CD4-positive, alpha-beta T cell treated with Interferon alpha-2 for 1 hour (primary cell): ENCODE measurements around the gene TXNIP.
A peak's percentile ranks its signal among the peaks of the same experiment; 100 is the strongest.

Source experiments
- DNase-seq, 2 donors: peaks; one replicate each; pipeline ENCODE4 v3.0.0-alpha.2; 2020 to 2022

The TXNIP gene

DNA sequence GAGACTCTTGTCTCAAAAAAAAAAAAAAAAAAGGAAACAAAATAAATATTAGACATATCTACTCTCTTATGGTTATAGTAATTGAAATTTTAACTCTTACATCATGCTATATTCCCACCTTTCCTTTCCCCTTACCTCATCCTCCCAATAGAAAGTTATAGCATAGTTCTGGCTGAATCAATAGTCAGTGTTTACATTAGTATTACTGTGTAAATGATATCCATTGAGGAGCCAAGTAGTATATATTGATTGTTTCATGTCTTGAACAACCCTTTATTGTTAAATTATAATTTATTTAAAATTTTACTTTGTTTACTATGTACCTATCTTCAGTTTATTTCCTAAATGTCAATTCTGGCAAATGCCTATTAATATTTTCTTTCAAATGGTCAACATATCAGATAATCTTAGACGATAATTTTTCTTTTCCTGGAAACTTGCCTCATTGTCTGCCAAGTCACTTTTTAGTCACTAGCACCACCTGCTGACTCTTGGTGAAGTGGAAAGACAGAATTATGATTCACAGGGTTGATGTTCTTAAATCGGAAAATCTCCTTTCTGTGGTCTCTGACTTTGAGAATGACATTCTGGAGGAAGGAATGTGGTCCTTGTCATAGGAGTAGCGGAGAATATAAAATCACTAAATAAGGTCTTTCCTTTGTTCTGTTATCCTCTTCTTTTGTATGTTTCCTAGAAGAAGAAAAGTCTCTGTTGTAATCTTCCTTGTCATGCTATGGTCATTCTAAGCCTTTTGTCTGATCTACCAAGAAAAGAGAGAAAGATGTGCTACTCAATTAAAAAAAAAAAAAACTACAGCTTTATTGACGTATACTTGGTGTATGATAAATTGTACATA lies 16.6 kb upstream of the TXNIP start:
- DNase-seq, result peak; percentile 64 to 84

GRCh38 chr1:146010126-146010738 lies 13.9 kb upstream of the TXNIP start:
- DNase-seq, result no peak

DNA sequence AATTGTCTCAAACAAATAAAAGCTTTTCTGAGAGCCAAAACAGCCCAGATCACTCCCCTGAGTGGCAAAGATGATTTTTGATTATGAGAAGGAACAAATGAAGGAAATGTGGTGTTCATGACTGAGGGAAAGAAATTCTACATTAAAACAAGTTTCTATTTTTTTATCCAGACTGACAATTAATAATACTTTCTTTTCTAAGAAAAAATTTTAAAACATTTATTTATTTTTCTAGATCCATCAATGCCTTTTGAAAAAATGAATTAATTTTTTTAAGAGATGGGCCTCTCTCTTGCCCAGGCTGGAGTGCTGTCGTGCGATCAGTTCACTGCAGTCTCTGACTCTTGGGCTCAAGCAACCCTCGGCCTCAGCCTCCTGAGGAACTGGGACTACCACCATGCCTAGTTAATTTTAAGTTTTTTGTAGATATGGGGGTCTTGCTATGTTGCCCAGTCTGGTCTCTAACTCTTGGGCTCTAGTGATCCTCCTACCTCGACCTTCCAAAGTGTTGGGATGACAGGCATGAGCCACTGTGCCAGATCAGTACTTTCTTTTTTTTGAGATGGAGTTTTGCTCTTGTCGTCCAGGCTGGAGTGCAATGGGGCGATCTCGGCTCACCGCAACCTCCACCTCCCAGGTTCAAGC lies 11.2 kb upstream of the TXNIP start:
- peak in 1 of 2 donors; percentile 23 for DNase-seq

DNA sequence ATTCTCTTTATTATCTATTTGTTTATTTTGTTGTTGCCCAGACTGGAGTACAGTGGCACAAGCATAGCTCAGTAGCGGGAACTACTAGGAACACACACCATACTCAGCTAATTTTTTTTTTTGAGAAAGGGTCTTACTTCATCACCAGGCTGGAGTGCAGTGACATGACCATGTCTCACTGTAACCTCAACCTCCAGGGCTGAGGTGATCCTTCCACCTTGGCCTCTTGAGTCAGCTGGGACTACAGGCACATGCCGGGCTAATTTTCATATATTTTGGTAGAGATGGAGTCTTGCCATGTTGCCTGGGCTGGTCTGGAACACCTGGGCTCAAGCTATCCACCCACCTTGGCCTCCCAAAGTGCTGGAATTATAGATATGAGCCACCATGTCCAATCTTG lies 5.3 kb upstream of the TXNIP start:
- DNase-seq, result no peak

DNA sequence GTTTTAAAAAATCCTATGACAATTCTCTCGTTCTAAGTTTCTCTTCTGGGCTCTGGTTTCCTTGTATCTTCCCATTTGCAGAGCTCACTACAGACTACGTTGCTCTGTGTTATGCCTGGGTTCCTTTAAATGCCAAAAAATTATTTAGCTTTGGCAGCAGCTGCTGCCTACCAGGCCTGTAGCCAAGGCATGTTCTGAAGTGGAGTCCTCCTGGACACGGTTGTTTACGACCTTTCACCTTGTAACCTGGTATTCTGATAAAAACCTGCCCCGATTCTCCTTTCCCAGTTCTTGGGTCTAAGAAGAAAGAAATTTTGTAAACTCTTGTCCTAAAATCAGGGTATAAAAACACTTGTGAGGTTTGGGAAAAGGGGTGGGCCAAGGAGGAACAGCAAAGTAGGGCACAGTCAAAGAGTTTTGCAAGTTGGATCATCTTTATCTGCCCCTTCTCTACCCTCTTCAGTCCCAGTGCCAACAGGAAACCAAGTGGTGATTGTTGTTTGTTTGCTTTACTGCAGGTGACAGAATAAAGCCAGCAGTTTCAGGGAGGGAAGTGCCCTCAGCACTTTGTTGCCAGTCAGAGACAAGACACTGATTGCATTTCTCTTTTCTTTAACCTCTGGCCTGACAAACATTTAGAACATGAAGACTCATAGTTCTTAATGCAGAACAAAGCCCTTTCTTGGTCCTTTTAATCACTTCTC lies 3.1 kb upstream of the TXNIP start:
- DNase-seq, result peak; percentile 22 to 71

DNA sequence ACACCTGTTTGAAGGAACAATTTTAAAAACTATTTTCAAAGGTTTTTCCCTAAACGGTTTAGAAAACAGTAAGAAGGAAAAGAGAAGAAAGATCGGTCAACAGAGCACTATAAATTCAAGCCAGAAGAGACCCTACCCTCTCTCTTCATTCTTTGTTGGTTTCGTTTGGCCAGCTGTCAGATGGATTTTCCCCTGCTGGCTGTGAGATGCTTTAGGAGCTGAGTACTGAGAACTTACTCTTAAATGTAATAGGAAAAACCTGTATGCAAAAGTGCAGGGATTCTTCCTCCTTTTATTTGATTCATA lies 1.3 kb upstream of the TXNIP start:
- DNase-seq, result no peak

DNA sequence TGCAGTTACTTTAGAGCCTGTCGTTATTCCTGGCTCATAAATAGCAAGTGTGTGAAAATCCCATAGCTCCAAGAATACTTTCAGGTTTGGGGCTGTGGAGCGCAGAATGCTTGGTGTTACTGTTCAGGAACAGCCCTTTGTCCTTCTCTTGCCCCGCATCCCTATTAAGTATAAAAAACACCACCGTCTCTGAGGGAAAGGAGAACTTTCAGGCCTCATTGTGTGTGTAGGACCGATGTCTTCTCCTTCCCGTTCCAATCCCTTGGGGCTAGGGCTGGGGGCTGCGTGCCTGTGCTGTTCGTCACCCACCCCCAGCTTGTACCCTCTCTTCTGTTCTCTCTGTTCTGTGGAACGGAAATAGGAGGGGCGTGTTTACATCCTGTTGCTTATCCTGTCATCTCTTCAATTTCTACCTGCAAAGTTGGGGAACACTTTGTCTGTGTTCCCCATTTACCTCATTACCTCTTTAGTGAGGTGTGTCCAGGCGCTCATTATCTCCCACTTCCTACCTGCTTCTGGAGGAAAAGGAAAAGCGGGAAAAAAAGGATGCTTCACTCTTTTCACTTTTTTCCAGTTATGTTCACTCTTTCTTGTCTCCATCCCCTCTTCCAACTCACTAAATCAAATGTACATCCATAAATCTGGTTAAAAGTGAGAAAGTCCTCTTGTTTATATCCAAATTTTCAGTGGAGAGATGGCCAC lies 788 bp upstream of the TXNIP start:
- peak; percentile 66 to 75 for DNase-seq

DNA sequence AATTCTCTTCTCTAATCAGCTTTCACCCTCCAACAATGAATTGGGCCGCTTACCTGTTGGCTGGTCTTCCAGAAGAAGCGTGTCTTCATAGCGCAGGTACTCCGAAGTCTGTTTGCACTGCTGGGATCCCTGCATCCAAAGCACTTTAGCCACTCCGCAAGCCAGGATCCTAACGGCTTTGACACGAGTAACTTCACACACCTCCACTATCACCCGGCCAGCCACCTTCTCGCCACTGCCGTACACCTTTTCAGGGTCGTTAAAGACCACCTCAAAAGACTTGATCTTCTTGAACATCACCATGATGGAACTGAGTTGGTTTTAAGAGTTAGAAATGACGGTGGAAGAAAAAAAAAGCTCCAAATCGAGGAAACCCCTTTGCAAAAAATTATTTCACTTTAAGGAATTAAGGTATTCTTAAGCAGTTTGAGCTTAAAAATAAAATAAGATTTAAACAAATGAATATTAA lies 381 bp downstream of the TXNIP start:
- DNase-seq, result no peak

- DNase-seq, result no peak
Measured at GRCh38 chr1:145995148-145995881, 1.1 kb downstream of the TXNIP start.

DNA sequence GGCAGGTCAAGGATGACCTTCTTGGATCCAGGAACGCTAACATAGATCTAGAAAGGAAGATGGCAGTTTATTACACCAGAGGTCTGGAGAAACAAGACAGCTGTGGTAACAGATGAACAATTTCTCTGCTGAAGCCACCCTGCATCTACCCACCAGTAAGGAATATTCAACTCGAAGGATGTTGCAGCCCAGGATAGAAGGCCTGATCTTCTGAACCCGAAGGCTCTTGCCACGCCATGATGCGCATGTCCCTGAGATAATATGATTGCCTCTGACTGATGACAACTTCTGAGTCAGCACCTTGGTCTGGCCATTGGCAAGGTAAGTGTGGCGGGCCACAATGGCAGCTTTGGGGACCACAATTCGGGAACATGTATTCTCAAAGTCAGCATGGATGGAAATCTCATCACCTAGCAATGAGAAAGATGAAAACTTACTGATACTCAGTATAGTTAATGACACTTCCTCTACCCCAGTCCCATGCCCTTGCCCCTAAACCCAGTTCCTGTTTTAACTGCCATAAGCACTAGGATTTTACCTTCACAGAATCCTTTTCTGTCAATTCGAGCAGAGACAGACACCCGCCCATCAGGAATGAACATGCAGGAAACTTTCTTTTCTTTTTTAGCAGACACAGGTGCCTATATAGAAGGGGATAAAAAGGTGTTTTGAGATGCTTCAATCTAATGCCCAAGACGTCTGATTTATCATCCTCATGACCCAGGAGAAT lies 1.8 kb downstream of the TXNIP start:
- no peak for DNase-seq

- no peak for DNase-seq
Measured at GRCh38 chr1:145993618-145994390, 2.6 kb downstream of the TXNIP start.

DNA sequence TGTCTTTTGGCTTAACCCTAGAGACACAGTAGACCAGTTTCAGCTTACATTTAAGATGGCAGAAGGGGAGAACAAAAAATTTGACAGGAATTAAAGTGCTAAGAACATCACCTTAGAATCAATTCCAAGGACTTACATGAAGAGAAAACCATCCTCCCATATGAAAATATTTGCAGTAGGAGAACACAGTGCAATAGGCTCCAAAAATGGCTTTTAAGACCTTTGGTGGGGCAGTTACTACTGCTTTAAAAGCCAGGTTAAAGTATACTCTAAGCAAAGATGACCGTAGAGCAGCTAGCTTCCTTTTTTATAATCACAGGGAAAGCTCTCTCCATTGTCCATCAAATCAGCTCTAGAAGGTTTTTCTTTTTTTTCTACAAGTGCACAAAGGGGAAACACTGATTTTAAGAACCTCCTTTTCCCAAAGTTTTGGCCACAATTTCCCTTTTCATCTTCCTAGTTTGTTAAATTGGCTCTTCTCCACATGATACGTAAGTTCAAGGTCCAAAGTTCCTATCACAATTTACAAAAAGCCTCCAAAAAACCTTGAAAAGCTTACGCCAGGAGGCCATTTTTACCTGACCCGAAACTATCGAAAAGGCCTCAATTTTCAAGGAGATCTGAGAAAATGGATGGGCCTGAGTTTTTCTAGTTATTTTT lies 3.3 kb downstream of the TXNIP start:
- DNase-seq, result no peak

- DNase-seq, result no peak
Measured at GRCh38 chr1:145992502-145992936, 3.9 kb downstream of the TXNIP start.

- DNase-seq, result peak in 1 of 2 donors; percentile 48
Measured at GRCh38 chr1:145991735-145992412, 4.5 kb downstream of the TXNIP start.

DNA sequence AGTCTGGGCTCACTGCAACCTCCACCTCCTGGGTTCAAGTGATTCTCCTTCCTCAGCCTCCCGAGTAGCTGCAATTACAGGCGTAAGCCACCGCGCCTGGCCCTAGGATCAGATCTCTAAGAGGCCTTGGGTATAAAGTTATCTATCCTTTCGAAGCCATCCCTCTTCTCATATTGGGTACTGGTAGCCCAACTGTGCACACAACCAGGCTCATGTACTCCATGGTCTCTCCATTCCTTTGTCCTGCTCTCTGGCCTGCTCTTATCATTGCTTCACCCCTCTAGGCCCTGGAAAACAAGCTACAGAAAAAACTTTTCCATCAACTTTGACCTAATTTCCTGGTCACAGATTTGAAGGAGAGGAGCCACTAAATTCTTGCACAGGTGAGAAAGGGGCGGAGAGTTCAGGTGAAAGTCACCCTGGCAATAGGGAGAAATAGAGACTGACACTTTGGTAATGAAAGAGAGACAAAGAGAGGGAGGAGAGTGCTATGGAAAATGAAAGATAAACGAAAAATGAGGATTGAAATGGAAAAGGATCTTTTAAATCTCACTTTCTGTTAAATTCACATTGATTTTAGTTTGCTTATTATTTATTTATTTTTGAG lies 6.0 kb downstream of the TXNIP start:
- DNase-seq, result peak in 1 of 2 donors; percentile 50

DNA sequence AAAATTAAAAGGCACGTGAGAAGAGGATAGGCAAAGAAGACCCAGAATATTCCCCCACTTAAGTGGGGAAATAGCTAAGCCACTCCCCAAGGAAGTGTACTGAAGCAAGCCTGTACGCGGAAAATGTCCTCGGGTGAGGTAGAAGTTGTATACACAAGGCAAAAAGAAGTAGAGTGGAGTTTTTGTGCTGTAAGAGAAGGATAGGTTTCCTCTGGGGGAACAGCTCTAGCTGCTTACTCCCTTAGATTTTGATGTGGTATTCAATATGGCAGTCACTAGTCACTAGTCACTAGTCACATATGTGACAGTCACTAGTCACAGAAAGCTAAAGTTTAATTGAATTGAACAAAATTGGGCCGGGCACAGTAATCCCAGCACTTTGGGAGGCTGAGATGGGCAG lies 7.6 kb downstream of the TXNIP start:
- peak in 1 of 2 donors; percentile 46 for DNase-seq

GRCh38 chr1:145987926-145988325 lies 8.5 kb downstream of the TXNIP start:
- no peak for DNase-seq

DNA sequence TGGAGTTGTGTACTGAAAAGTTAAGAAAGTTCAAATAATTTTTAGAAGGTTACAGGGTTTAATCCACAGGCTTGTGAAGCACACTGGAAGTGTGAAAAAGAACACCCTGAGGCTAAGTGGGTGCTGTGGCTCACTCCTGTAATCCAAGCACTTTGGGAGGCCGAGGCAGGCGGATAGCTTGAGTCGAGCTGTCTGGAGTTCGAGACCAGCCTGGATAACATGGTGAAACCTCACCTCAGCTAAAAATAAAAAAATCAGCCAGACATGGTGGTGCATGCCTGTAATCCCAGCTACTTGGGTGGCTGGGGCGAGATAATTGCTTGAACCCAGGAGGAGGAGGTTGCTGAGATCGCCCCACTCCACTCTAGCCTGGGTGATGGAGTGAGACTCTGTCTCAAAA lies 9.8 kb downstream of the TXNIP start:
- no peak for DNase-seq
